GM18508 (cell line): ENCODE results near the gene RGS11.
"Not testable (repeated sequence)": the region's sequence is repeated elsewhere in the genome, so short reads cannot be mapped to it uniquely, and the experiment has no call there.

ENCODE experiments used
- ATAC-seq: cut with Tn5 transposase; IDR thresholded peaks from one replicate; pipeline ENCODE4 v1.9.1; 2021; ENCODE audit warnings: moderate number of reproducible peaks; ENCODE audit not compliant: insufficient read depth, unreplicated experiment

RGS11 gene

DNA sequence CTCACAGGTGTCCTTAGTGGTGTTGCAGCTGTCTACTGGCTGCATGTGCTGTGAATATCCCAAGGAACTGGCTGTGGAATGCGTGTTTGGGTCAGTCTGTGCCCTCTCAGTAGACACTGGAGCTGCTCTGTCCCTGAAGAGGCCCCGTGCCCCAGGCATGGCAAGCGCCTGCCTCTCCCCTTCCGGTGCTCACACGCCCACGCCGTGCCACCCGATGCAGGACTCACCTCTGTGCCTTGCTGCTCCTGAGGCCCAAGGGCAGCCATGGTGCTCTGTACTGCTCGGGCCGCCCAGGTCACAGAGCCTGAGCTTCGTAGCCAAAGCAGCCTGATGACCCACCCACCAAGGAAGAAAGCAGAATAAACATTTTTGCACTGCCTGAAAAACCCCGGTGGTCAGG, 10.0 kb downstream of the RGS11 start:
- no peak for ATAC-seq

DNA sequence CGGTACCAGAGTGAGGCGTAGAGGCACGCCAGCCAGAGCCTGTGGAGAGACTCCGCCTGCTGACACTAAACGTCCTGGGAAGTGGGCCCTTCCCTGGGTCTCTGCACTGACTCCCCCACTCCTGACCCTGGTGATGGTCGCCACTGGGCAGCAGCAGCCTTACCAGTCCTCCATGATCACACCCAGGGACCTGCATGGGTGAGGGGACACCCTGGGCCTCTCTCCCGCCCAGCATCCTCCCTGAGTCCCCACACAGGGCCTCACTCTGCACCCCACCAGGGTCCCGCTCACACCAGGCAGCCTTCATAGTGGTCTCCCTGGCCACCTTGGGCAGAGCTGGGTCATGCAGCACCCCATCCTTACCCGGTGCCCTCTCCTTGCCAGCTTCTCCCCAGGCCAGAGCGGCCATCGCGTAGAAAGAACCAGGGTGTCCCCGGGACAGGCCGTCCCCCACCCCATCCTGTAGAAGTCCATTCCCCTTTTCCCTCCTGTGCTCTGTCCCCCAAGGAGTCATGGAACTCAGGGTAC, 10.7 kb downstream of the RGS11 start:
- ATAC-seq, result no peak

DNA sequence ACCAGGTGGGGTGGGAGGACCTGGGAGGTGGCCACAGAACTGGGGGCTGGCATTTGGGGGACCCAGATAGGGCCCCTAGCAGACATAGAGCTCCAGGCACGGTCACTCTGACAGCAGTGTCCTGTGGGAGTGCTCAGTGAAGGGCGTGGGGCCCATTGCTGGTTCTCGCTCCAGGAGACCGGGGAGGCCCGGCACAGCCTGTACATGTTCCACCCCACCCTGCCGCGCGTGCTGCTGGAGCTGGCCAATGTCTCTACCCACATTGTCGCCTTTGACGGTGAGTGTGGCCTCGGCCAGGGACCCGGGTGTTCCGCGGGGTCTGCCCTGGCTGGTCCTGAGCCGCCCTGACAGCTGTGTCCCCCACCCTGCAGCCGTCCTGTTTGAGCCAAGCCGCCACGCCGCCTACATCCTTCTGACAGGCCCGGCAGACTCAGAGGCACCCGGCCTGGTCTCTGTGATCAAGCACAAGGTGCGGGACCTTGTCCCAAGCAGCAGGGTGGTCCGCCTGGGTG, 11.2 kb downstream of the RGS11 start:
- no peak for ATAC-seq

DNA sequence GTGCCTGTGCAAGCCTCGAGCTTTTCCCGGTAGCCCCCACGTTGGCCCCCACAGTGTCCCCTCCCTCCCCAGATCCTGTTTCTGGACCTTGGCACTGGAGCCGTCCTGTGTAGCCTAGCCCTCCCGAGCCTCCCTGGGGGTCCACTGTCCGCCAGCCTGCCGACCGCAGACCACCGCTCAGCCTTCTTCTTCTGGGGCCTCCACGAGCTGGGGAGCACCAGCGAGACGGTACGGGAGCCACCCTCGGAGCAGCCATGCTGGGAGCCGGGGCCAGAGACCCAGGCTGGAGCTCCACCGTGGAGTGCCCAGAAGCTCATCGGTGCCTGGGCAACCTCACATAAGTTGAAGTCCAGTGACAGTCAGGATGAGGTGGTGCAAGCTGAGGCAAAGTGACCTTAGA, 11.8 kb downstream of the RGS11 start:
- ATAC-seq, result no peak

DNA sequence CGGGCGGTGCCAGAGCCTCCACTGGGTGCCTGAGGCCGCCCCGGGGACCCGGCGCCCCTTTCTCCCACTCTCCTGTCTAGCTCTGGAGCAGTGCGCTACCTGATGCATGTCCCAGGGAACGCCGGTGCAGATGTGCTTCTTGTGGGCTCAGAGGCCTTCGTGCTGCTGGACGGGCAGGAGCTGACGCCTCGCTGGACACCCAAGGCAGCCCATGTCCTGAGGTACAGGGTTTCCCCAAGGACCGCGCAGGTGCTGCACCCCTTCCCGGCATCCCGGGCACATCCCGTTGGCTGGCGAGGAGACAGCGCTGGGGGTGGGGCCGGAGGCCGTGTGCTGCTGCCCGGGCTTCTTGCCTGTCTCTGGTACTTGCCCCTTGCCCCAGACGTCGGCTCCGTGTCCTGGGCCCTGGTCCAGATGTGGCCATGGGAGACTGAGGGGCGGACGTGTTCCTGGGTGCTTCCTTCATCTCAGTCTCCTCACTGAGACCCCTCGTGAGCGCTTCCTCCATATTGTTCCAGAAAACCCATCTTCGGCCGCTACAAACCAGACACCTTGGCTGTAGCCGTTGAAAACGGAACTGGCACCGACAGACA, 12.5 kb downstream of the RGS11 start:
- ATAC-seq, result no peak

DNA sequence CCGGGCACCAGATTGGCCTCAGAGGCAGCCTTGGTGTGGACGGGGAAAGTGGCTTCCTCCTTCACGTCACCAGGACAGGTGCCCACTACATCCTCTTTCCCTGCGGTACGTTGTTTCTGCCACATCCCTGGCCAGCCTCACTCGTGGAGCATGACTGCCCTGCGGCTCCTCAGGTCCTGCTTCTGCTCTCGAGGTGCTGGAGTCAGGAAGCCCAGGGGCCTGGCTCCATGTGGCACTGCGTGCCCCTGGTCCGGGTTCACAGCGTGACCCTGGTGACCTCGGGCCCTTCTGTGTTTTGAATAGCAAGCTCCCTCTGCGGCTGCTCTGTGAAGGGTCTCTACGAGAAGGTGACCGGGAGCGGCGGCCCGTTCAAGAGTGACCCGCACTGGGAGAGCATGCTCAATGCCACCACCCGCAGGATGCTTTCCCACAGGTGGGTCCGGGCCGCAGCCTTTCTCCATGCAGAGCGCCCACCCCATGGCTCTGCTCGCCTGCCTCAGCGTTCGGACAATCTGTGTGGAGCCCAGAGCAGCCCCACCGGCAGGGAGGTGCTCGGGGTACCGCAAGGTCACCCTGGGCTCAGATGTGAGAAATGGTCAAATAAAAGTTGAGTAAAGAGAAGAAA, 13.5 kb downstream of the RGS11 start:
- no peak for ATAC-seq

DNA sequence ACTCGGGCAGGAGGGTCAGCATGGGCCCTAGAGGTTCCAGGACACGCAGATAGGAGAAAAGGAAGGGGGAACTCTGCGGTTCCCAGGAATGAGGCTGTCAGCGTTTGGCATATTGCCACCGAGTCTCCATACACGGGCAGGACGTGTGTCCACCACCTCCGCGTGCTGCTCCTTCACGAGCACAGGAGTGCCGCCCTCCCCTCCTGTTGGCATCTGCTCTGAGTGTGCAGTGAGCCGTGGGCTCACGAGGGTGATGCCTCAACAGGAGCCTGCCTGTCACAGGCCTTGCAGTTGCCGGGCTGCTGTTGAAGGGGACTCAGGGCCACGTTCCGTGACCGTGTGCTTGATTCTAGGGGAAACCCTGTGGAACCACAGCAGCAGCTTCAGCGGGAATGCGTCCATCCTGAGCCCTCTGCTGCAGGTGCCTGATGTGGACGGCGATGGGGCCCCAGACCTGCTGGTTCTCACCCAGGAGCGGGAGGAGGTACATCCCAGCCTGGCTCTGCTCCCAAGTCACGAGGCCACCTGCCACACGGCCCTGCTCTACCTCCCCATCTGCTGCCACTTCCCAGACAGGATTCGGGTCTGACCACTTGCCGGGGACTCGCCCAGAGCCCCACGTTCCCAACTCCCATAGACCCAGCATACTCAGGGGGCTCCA, 14.6 kb downstream of the RGS11 start:
- no peak for ATAC-seq

DNA sequence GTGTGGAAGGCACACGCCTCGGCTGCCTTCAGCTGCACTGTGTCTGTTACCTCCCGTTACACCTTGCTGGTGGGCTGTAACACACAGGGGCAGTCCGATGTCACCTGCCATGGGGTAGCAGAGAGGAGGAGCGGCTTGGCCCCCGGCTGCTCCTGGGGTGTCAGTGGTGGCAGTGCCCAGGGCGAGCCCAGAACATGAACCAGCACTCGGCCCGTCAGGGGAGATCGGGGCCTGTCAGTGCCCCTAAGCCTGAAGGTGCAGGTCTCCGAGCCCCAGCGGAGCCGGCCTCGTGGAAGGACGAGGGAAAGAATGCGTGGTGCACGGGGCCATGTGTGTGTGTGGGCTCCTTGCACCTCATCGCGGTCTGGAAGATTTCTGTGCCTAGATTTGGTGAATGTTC, 15.4 kb downstream of the RGS11 start:
- ATAC-seq, result no peak

DNA sequence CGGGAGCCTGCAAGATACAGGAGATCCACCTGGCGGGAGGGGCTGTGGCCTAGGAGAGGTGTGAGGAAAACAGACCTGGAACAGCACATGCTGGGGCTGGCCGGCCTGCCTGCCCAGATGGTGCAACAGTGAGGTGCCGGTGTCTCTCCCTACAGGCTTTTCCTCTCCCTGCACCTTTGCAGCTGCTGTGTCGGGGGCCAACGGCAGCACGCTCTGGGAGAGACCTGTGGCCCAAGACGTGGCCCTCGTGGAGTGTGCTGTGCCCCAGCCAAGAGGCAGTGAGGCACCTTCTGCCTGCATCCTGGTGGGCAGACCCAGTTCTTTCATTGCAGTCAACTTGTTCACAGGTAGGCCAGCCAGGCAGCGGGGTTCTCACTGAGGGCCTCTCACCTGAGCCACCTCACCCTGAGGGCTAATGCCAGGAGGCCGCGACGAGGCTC, 15.9 kb downstream of the RGS11 start:
- ATAC-seq, result no peak

DNA sequence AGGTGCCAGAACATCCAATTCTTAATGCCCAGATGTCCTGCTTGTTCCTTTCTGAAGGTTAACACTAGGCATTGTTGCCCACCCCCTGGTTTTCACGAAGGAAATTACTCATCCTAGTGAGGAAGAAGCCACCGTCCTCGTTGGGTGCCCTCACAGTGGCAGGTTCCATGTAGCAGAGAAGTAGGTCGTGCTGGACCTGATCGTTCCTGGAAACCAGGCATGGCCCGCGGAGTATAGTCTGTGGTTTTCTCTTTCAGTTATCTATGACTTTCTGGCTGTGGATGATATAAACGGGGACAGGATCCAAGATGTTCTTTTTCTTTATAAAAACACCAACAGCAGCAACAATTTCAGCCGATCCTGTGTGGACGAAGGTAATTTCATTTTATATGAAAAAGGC, 16.5 kb downstream of the RGS11 start:
- no peak for ATAC-seq

DNA sequence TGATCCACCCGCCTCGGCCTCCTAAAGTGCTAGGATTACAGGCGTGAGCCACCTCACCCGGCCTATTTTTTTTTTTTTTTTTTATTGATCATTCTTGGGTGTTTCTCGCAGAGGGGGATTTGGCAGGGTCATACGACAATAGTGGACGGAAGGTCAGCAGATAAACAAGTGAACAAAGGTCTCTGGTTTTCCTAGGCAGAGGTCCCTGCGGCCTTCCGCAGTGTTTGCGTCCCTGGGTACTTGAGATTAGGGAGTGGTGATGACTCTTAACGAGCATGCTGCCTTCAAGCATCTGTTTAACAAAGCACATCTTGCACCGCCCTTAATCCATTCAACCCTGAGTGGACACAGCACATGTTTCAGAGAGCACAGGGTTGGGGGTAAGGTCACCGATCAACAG, 17.7 kb downstream of the RGS11 start:
- not testable (repeated sequence) for ATAC-seq

DNA sequence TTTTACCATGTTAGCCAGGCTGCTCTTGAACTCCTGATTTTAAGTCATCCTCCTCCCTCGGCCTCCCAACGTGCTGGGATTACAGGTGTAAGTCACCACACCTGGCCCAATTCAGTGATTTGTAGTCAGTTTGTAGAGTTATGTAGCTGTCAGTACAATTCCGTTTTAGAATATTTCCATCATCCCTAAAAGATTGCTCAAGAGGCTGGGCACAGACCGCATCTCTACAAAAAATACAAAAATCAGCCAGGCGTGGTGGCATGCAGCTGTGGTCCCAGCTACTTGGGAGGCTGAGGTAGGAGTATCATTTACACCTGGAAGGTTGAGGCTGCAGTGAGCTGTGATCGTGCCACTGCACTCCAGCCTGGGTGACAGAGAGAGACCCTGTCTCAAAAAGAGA, 20.6 kb downstream of the RGS11 start:
- no peak for ATAC-seq

DNA sequence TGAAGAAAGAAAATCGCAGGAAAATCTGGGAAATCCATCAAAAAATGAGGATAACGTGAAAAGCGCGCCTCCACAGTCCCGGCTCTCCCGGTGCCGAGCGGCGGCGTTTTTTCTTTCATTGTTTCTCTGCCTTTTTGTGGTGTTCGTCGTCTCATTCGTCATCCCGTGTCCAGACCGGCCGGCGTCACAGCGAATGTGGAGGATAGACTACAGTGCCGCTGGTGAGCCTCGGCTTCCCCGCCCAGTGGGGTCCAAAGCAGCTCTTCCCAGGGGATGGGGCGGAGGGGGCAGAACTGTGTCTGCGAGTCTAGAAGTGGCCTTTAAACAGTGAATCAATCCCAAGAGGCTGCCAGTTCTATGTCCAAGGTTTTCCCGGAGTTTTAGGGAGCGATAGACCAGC, 21.3 kb downstream of the RGS11 start:
- no peak for ATAC-seq

DNA sequence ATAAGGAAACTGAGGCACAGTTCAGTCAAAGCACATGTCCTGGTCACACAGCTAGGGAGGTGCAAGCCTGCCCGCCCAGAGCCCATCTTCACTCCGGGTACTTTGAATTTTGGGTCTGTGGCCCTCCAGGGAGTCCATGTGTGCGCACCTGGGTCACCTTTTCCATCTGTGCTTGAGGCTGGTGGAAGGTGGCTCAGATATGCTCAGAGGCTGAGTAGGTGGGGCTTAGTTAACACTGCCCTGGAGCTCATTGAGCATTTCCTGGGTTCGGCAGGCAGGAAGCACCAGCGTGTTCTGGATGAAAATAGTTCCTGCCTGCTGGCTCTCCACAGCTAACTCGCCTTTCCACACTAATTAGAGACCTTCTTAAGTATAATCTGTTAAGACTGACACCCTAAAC, 21.9 kb downstream of the RGS11 start:
- no peak for ATAC-seq

DNA sequence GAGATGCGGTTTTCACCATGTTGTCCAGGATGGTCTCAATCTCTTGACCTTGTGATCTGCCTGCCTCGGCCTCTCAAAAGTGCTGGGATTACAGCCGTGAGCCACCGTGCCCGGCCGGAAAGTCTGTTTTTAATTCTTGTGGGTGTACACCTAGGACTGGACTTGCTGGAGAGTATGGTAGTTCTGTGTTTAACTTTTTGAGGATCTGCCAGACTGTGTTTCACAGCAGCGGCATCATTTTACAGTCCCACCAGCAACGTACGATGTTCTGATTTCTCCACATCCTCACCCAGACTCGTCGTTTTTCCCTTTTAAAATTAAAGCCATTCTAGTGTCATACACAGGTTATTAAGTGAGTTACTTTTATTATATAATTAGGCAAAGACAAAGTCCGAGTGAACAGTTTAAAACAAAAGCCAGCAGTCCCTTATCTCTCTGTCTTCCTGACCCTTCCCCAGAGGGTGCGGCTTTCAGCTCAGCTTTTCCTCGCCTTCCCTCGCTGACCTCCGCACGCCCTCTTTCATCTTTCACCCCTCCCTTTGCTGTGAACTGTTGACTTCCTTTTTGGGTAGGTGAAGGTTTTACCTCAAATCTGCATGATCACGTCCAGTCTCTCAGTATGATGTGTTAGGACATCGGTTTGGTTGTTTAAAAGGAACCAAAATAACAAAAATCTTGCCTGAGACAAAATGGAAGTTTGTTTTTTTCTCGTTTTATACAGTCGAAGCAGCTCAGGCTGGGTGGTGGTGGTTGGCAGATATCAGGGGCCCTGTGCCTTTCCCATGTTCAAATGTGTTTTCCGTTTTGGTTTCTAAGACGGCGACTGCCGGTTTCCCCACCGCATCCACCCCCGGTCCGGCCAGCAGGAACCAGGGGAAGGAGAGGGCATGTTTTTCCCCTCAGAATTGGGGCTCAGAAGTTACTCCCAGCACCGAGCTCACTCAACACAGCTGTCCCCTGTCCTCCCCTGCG, 23.1 kb downstream of the RGS11 start:
- no peak for ATAC-seq

DNA sequence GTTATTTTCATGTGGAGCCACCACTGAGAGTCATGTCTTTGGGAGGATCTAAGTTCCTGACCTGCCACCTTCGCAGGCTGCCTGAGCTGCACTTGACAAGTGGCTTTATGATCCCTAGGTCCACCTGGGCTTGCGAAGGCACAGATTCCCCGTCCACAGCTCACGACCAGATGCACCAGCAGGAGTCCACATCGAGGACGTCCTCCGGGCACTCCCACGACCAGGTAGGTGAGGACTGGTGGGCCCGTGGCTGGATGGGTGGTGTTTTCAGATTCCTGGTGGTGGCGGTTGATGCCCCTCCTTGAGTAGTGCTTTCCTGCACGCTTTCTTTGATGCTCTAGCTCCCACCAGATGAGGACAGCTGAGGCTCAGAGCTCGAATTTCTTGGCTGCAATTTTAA, 26.3 kb downstream of the RGS11 start:
- no peak for ATAC-seq

DNA sequence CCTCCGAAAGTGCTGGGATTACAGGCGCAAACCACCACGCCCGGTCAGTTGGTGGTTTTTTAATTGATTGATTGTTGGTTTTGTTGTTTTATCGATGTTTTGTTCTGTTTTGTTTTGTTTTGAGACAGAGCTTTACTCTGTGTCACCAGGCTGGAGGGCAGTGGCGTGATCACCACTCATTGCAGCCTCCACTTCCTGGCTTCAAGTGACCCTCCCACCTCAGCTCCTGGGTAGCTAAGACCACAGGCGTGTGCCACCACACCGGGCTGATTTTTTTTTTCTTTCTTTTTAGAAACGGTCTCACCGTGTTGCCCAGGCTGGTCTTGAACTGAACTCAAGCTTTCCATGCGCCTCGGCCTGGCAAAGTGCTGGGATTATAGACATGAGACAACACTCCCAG, 28.7 kb downstream of the RGS11 start:
- ATAC-seq, result no peak

DNA sequence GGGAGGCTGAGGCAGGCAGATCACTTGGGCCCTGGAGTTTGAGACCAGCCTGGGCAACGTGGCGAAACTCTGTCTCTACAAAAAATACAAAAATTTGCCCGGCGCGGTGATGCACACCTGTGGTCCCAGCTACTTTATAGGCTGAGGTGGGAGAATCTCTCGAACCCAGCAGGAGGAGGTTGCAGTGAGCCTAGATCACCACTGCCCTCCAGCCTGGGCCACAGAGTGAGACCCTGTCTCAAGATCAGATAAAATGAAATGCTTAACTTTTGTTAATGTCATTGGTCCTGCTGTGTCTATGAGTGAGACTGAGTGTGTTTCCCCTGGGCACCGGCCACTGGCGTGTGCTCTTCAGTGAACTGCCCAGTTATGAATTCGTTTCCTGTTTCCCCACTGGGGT, 30.6 kb downstream of the RGS11 start:
- no peak for ATAC-seq

DNA sequence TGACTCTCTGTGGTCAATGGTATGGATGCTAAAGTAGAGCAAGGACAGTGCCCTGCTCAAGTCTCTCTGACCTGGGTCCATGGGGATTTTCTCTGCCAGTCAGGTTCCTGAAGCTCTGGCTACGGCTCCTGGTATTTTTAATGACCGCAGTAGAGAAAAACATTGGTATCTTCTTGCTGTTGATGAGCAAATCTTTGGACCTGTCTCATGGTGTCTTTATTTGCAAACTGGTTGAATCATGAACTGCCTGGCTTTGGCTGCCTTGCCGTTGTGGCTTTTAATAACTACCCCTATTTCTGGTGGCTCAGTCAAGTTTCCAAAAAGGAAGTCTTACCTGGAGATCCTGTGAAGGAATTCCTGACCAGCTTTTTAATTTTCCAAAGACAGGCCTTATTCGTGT, 32.4 kb downstream of the RGS11 start:
- no peak for ATAC-seq

DNA sequence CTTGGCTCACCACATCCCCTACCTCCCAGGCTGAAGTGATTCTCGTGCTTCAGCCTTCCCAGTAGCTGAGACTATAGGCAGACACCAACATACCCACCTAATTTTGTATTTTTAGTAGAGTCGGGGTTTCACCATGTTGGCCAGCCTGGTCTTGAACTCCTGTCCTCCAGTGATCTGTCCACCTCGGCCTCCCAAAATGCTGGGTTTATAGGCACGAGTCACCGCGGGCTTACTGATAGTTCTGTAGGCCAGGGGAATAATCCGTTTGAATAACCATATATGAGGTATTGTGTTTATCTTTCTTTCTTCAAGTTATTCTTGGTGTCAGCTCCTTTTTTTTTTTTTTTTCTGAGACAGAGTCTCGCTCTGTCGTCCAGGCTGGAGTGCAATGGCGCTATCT, 33.5 kb downstream of the RGS11 start:
- ATAC-seq, result no peak
